K562 (cell line): ENCODE data around the gene MGRN1. TPM values are rescaled to one million over a fixed set of nuclear protein-coding genes. Genes with fewer than 3 reads are reported as not detected.

Experiments used
- ATAC-seq: fragments of 200-7000 bp; cut with Tn5 transposase; 3 replicates; pipeline ENCODE4 v1.9.1; 2020; ENCODE audit warnings: moderate library complexity
- BruUV-seq: library from RNA; stranded (reverse); fragments of 400-500 nt; replicated peaks from 2 replicates; lab custom pipeline; 2021; lab: Mats Ljungman, UMichigan
- CTCF ChIA-PET: fragments of 300-600 bp; formaldehyde crosslinking; extraction: SDS; loops from one replicate; lab custom pipeline; 2021; ENCODE audit warnings: low intra/inter-chr PET ratio; lab: Yijun Ruan, JAX
- POLR2A ChIA-PET: fragments of 300-600, 350-650 bp; sonication (Branson Sonifier 250); formaldehyde crosslinking; extraction: SDS; loops from one replicate; lab custom pipeline; 2021; ENCODE audit warnings: antibody characterized with exemption, inconsistent platforms; lab: Yijun Ruan, JAX
- DNase-seq, 4 experiments: peaks; one replicate each; pipeline versions ENCODE4 v3.0.0 to v3.0.0-alpha.2; 2011 to 2018; ENCODE audit warnings: low spot score in 3 of 4, mixed read lengths in 3 of 4; ENCODE audit errors: extremely low read depth in 1 of 4
- FAIRE-seq: peaks from 2 replicates; lab custom pipeline; 2011; peaks lifted over from hg19 to GRCh38; lab: Jason Lieb, UNC
- H2AFZ ChIP-seq: 2 replicates; pipeline ENCODE4 v1.6.0; 2011; ENCODE audit warnings: low read depth, low read length, control low read depth, inconsistent platforms
- H3K27ac ChIP-seq: fragments of 200-600 bp; 3 replicates; pipeline ENCODE4 v1.8.0; 2011; ENCODE audit warnings: low read depth, mild to moderate bottlenecking, control low read depth, inconsistent platforms, low read length, moderate library complexity, mixed read lengths; ENCODE audit errors: extremely low read depth
- H3K27me3 ChIP-seq, 2 experiments: fragments of 300-600 bp in 1 of 2; 2 replicates in 1 of 2; 3 replicates in 1 of 2; pipeline versions ENCODE4 v1.6.0 to v1.8.0; 2011; ENCODE audit warnings: inconsistent platforms in 2 of 2, low read length in 2 of 2, mild to moderate bottlenecking in 1 of 2, mixed read lengths in 1 of 2, moderate library complexity in 1 of 2; ENCODE audit not compliant: control insufficient read depth in 2 of 2, insufficient read depth in 2 of 2
- H3K36me3 ChIP-seq: fragments of 300-600 bp; 3 replicates; pipeline ENCODE4 v1.8.0; 2011; ENCODE audit warnings: mild to moderate bottlenecking, low read length, inconsistent platforms; ENCODE audit not compliant: control insufficient read depth, insufficient read depth
- H3K4me1 ChIP-seq, 2 experiments: fragments of 200-600 bp in 1 of 2; replicated peaks in 1 of 2; 2 replicates in 1 of 2; 3 replicates in 1 of 2; pipeline versions ENCODE4 v1.5.1 to v1.8.0; 2011; ENCODE audit warnings: inconsistent platforms in 2 of 2, low read length in 2 of 2, mild to moderate bottlenecking in 1 of 2, mixed read lengths in 1 of 2, moderate library complexity in 1 of 2; ENCODE audit not compliant: control insufficient read depth in 2 of 2, insufficient read depth in 2 of 2
- H3K4me2 ChIP-seq: 2 replicates; pipeline ENCODE4 v1.6.1; 2011; ENCODE audit warnings: low read length, control low read depth, inconsistent platforms, mixed read lengths; ENCODE audit not compliant: insufficient read depth
- H3K4me3 ChIP-seq: fragments of 200-600 bp; sonication (generic), shearing (Covaris generic); 2 replicates; pipeline ENCODE4 v1.5.1; 2016; ENCODE audit warnings: control low read depth, inconsistent platforms
- H3K79me2 ChIP-seq: fragments of 200-600 bp; 3 replicates; pipeline ENCODE4 v1.8.0; 2011; ENCODE audit warnings: low read length, inconsistent platforms; ENCODE audit not compliant: control insufficient read depth, insufficient read depth
- H3K9ac ChIP-seq, 2 experiments: 2 replicates each; pipeline versions ENCODE4 v1.6.0 to v1.6.1; 2011; ENCODE audit warnings: low read depth in 2 of 2, low read length in 2 of 2, control low read depth in 1 of 2, inconsistent platforms in 1 of 2, mild to moderate bottlenecking in 1 of 2, mixed read lengths in 1 of 2; ENCODE audit not compliant: insufficient read depth in 1 of 2
- H3K9me1 ChIP-seq: one replicate; pipeline ENCODE4 v1.6.0; 2011; ENCODE audit warnings: inconsistent platforms, mild to moderate bottlenecking, low read length, moderate library complexity; ENCODE audit not compliant: control insufficient read depth, insufficient read depth
- H3K9me3 ChIP-seq: replicated peaks from 2 replicates; pipeline ENCODE4 v1.5.1; 2011; ENCODE audit warnings: low read depth, low read length, inconsistent platforms; ENCODE audit not compliant: control insufficient read depth, insufficient read depth
- H4K20me1 ChIP-seq: replicated peaks from 2 replicates; pipeline ENCODE4 v1.6.1; 2011; ENCODE audit warnings: low read length, inconsistent platforms, mixed read lengths; ENCODE audit not compliant: control insufficient read depth, insufficient read depth
- FOXK2 ChIP-seq, 2 experiments: fragments of 450-650 bp; IDR thresholded peaks in 1 of 2; conservative IDR thresholded peaks in 1 of 2; 2 replicates each; pipeline ENCODE4 v1.6.1; 2016; ENCODE audit warnings: low read depth in 2 of 2, mild to moderate bottlenecking in 1 of 2
- HNRNPL ChIP-seq: fragments of 200-400 bp; formaldehyde crosslinking; IDR thresholded peaks from 2 replicates; pipeline ENCODE4 v1.6.1; 2017; ENCODE audit warnings: low read depth, mild to moderate bottlenecking, low read length
- PHB ChIP-seq: fragments of 250-450 bp; sonication (Bioruptor Pico); IDR thresholded peaks from 2 replicates; pipeline ENCODE4 v1.5.0; 2021
- RAD51 ChIP-seq: fragments of 450-650 bp; IDR thresholded peaks from 2 replicates; pipeline ENCODE4 v1.7.1; 2016; ENCODE audit warnings: low read depth, mild to moderate bottlenecking, borderline replicate concordance
- SPI1 ChIP-seq: IDR thresholded peaks from 2 replicates; pipeline ENCODE4 v1.6.1; 2011; ENCODE audit warnings: low read depth, low read length, control low read depth, borderline replicate concordance
- ZNF274 ChIP-seq: IDR thresholded peaks from 2 replicates; pipeline ENCODE4 v1.6.1; 2011; ENCODE audit warnings: low read depth, mild to moderate bottlenecking, low read length, moderate library complexity, borderline replicate concordance
- ZNF436 ChIP-seq: fragments of 250-450, 450-650 bp; sonication (Bioruptor Pico); formaldehyde crosslinking; IDR thresholded peaks from 2 replicates; pipeline ENCODE4 v1.7.0; 2020; ENCODE audit warnings: mild to moderate bottlenecking
- WGBS: fragments of 100-300 bp; shearing (Covaris generic); methylation state at CpG from one replicate; pipeline ENCODE4 v1.1.6; 2016; ENCODE audit warnings: low coverage, mixed read lengths; ENCODE audit not compliant: insufficient coverage; ENCODE audit errors: missing lambda C conversion rate; 5-methylcytosine and 5-hydroxymethylcytosine counted together
- in situ Hi-C: fragments of 300-500 bp; cut with MboI; formaldehyde crosslinking; loops from 4 replicates; pipeline ENCODE4 v1.15.0; 2018; ENCODE audit warnings: inconsistent platforms, mixed read lengths
- intact Hi-C: fragments of 100-400 bp; cut with micrococcal nuclease; formaldehyde crosslinking; loops from 2 replicates; pipeline ENCODE4 v1.14.2; 2022
- polyA plus RNA-seq, 8 experiments: library from polyadenylated mRNA; depleted of rRNA in 4 of 8; stranded (reverse) in 5 of 8; unstranded in 3 of 8; fragments of >200 nt; fragmentation: Nextera tagmentation in 2 of 8; fragmentation: Illumina TruSeq in 1 of 8; extraction: Ambion mirVana in 2 of 8; extraction: Trizol in 1 of 8; gene quantifications; 2 replicates each; pipeline versions ENCODE4 v1.2.1 to v1.2.3, GENCODE V29; 2011 to 2014; ENCODE audit warnings: inconsistent platforms in 1 of 8, missing spikeins in 1 of 8
- total RNA-seq, 7 experiments: library from RNA; depleted of rRNA in 6 of 7; stranded (reverse); fragments of >200 nt in 6 of 7; fragmentation: Illumina TruSeq in 2 of 7; extraction: Trizol in 2 of 7; gene quantifications; 2 replicates each; pipeline versions ENCODE4 v1.2.1 to v1.2.3, GENCODE V29; 2011 to 2021; ENCODE audit warnings: low replicate concordance in 1 of 7
- TF ChIP-seq, protein P1 (sequence below): fragments of 450-650 bp; formaldehyde crosslinking; IDR thresholded peaks from 2 replicates; pipeline ENCODE4 v1.4.0; 2022; ENCODE audit warnings: mild to moderate bottlenecking, moderate library complexity
- TF ChIP-seq, protein P2 (sequence below): fragments of 250-450 bp; sonication (Bioruptor Pico); IDR thresholded peaks from 2 replicates; pipeline ENCODE4 v1.5.0; 2021
- TF ChIP-seq, protein P3 (sequence below): sonication (generic); formaldehyde crosslinking; IDR thresholded peaks from 2 replicates; pipeline ENCODE4 v1.9.0; 2022; ENCODE audit warnings: mild to moderate bottlenecking, missing genetic modification reagents

Gene MGRN1
- total and polyA plus RNA-seq, 9 of the 15 experiments (the other 6 are each of a cell fraction or from before 2014, with no cell fraction given) = 0.15 to 37.9 (median 6.0) TPM

DNA sequence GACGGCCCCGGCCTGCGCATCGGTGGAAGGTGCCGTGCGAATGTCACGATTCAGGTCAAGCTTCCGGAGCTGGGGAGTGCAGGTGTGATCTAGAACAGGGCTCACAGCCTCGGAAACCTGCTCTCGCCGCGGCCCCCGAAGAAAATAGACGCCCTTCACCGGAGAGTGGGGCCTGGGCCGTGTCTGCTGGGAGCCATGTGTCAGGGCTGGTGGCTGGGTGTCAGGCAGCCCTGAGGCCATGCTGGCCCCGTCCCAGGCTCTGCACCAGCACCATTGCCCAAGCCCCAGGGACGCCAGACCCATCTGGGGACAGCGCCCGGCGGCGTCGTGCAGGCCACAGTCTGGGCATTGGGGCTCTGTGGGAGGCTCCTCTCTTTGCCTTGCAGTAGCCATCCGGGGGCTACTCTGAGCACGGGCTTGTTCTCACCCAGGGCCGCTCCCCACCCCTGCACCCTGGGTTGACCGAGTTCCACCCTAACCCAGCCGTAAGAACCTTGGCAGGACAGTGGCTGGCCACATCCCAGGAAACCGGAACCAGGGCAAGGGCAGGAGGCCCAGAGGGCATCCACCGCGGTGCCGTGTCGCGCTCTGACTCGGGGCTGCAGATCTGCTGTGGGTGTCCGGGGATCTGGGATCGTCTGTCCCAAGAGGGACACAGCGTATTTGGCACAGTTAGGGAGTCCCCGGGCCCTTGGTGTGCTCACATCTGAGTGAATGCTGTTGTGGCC is 63.5 kb downstream of the MGRN1 start:
- H3K36me3 ChIP-seq = peaks cover 36% of the 10 kb centered on the region; the same call in 2 of the 3 replicates
- in situ Hi-C loops (no loop called here), intact Hi-C loops (no loop called here)
- H3K4me2 ChIP-seq = no peak overlapping the region
- H3K27ac ChIP-seq = no peak overlapping the region
- no peaks in the 10 kb centered on the region for H3K79me2 ChIP-seq
- no peaks in the 10 kb centered on the region; the same call in 1 of the 2 replicates for H4K20me1 ChIP-seq
- peaks cover 0 to 39% of the 10 kb centered on the region in 2 experiments; a peak in 3 of 5 replicates for H3K4me1 ChIP-seq
- ATAC-seq (no peak), FAIRE-seq (no peak), DNase-seq (no peak)
- ChIA-PET POLR2A (no interaction called here), CTCF (no interaction called here)
- peaks cover 3% of the 10 kb centered on the region for H3K9me1 ChIP-seq
- H3K4me3 ChIP-seq = no peak overlapping the region
- WGBS = 90% methylated on average over 37 of the region's 39 CpGs
- BruUV-seq = no TSS peak
- H3K9ac ChIP-seq = no peak overlapping the region
- no peaks in the 10 kb centered on the region for H3K27me3 ChIP-seq
- H2AFZ ChIP-seq = no peak overlapping the region
- no peak for TF ChIP-seq HNRNPL
- TF ChIP-seq FOXK2 (conservative IDR thresholded peaks at IDR 0.05 in 1 of 2, IDR thresholded peaks at IDR 0.05 in 1 of 2; ENCODE audit: low read depth in 2 of 2) = no peak
- TF ChIP-seq, protein P1, sequence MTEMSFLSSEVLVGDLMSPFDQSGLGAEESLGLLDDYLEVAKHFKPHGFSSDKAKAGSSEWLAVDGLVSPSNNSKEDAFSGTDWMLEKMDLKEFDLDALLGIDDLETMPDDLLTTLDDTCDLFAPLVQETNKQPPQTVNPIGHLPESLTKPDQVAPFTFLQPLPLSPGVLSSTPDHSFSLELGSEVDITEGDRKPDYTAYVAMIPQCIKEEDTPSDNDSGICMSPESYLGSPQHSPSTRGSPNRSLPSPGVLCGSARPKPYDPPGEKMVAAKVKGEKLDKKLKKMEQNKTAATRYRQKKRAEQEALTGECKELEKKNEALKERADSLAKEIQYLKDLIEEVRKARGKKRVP (CRISPR knock-in tag) = no peak
- no peak for TF ChIP-seq RAD51
- TF ChIP-seq, protein P2, sequence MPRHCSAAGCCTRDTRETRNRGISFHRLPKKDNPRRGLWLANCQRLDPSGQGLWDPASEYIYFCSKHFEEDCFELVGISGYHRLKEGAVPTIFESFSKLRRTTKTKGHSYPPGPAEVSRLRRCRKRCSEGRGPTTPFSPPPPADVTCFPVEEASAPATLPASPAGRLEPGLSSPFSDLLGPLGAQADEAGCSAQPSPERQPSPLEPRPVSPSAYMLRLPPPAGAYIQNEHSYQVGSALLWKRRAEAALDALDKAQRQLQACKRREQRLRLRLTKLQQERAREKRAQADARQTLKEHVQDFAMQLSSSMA = no peak
- no peak for TF ChIP-seq ZNF274
- no peak for TF ChIP-seq ZNF436 (CRISPR knock-in tag)
- TF ChIP-seq PHB (CRISPR knock-in tag) = no peak
- TF ChIP-seq, protein P3, sequence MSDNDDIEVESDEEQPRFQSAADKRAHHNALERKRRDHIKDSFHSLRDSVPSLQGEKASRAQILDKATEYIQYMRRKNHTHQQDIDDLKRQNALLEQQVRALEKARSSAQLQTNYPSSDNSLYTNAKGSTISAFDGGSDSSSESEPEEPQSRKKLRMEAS = no peak
- TF ChIP-seq SPI1 = no peak
- no peaks in the 10 kb centered on the region for H3K9me3 ChIP-seq
